Body of pancreas (tissue), 4 donors: ENCODE data around the gene KIF6.

ENCODE experiments used
- POLR2A ChIP-seq, 3 donors: fragments of 450-650 bp; IDR thresholded peaks; one replicate each; pipeline ENCODE4 v1.6.1; 2016; ENCODE audit warnings: antibody characterized with exemption in 3 of 3, mild to moderate bottlenecking in 2 of 3
- TF ChIP-seq, protein P1 (sequence below), 7 experiments: fragments of 450-650 bp in 4 of 7; fragments of 200-600 bp in 3 of 7; sonication (generic) in 3 of 7; IDR thresholded peaks; one replicate each; pipeline ENCODE4 v1.5.1; 2016 to 2019; ENCODE audit warnings: antibody characterized with exemption in 7 of 7

DNA sequence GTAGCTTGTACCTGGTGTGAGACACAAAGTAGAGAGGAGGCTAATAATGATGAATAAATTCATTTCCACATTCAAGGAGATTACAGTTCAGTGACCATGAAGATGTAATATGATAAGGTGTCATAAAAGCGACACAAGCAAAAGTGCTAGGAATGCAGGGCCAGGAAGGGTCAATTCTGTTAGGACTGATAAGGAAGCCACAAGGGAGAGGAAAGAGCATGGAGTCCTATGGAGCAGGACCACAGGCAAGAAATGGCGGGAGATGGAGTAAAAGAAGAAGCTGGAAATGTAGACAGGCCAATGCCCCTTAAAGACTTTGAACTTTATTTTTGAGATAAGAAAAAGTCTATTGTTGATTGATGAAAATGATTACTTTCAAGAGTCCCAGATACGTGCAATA lies 240.9 kb downstream of the KIF6 start:
- TF ChIP-seq, protein P1, sequence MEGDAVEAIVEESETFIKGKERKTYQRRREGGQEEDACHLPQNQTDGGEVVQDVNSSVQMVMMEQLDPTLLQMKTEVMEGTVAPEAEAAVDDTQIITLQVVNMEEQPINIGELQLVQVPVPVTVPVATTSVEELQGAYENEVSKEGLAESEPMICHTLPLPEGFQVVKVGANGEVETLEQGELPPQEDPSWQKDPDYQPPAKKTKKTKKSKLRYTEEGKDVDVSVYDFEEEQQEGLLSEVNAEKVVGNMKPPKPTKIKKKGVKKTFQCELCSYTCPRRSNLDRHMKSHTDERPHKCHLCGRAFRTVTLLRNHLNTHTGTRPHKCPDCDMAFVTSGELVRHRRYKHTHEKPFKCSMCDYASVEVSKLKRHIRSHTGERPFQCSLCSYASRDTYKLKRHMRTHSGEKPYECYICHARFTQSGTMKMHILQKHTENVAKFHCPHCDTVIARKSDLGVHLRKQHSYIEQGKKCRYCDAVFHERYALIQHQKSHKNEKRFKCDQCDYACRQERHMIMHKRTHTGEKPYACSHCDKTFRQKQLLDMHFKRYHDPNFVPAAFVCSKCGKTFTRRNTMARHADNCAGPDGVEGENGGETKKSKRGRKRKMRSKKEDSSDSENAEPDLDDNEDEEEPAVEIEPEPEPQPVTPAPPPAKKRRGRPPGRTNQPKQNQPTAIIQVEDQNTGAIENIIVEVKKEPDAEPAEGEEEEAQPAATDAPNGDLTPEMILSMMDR (IDR thresholded peaks at IDR 0.05): no peak
- no peak for TF ChIP-seq POLR2A (IDR thresholded peaks at IDR 0.05)
